Epithelial cell of proximal tubule (primary cell): Measurements from ENCODE around the gene APOH. TPM values are rescaled to one million over a fixed set of nuclear protein-coding genes. Genes with fewer than 3 reads are reported as not detected.

Source experiments
- DNase-seq: peaks from one replicate; pipeline ENCODE4 v3.0.0-alpha.2; 2011; ENCODE audit warnings: low read depth
- H3K4me3 ChIP-seq: 2 replicates; pipeline ENCODE4 v1.5.1; 2011; ENCODE audit warnings: low read depth, mild to moderate bottlenecking, low read length
- total RNA-seq: library from RNA; depleted of rRNA; stranded (reverse); fragments of >200 nt; gene quantifications from 2 replicates; pipeline ENCODE4 v1.2.3, GENCODE V29; 2015
- TF ChIP-seq, protein P1 (sequence below): conservative IDR thresholded peaks from 2 replicates; pipeline ENCODE4 v1.5.1; 2012; ENCODE audit warnings: low read depth, mild to moderate bottlenecking, low read length

Gene APOH
- total RNA-seq, 1 donor from 2014 or later = not detected

DNA sequence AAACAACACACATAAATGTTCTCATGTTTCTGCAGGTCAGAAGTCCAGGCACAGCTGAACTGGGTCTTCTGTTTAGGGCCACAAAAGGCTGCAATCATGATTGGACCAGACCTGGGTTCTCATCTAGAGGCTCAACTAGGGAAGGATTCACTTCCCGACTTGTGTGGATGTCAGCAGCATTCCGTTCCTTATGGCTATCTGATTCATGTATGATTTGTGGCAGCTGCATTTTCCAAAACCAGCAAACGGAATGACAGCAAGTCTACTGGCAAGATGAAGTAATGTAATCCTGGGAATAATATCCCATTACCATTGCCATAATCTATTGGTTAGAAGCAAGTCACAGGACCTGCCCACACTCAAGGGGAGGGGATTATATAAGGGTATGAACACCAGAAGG is 59.4 kb downstream of the APOH start:
- TF ChIP-seq, protein P1, sequence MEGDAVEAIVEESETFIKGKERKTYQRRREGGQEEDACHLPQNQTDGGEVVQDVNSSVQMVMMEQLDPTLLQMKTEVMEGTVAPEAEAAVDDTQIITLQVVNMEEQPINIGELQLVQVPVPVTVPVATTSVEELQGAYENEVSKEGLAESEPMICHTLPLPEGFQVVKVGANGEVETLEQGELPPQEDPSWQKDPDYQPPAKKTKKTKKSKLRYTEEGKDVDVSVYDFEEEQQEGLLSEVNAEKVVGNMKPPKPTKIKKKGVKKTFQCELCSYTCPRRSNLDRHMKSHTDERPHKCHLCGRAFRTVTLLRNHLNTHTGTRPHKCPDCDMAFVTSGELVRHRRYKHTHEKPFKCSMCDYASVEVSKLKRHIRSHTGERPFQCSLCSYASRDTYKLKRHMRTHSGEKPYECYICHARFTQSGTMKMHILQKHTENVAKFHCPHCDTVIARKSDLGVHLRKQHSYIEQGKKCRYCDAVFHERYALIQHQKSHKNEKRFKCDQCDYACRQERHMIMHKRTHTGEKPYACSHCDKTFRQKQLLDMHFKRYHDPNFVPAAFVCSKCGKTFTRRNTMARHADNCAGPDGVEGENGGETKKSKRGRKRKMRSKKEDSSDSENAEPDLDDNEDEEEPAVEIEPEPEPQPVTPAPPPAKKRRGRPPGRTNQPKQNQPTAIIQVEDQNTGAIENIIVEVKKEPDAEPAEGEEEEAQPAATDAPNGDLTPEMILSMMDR = no peak
- DNase-seq = no peak
- H3K4me3 ChIP-seq = no peak overlapping the region

- TF ChIP-seq, protein P1 = no peak
- no peak for DNase-seq
- H3K4me3 ChIP-seq = no peak overlapping the region
These were observed 61.9 kb downstream of the APOH start for GRCh38 chr17:66167189-66167815.

- TF ChIP-seq, protein P1 = peak; percentile 71
- no peak overlapping the region for H3K4me3 ChIP-seq
- DNase-seq = no peak
These were observed 63.6 kb downstream of the APOH start for GRCh38 chr17:66165537-66166123.

Other genes starting within 250 kb of the APOH start
- 3.3 and 4.7 TPM in 2 replicates for gene CEP112, start 37.3 kb downstream of the APOH start, total RNA-seq
- gene PRKCA, start 73.2 kb upstream of the APOH start, total RNA-seq = 6.7 and 10.3 TPM in 2 replicates